T-helper 1 cell (primary cell): ENCODE measurements around the gene TDP1.
"Not testable (repeated sequence)": the region's sequence is repeated elsewhere in the genome, so short reads cannot be mapped to it uniquely, and the experiment has no call there.

Experiments used
- DNase-seq, 5 donors: peaks; one replicate each; pipeline ENCODE4 v3.0.0-alpha.2; 2012 to 2020

The TDP1 gene

DNA sequence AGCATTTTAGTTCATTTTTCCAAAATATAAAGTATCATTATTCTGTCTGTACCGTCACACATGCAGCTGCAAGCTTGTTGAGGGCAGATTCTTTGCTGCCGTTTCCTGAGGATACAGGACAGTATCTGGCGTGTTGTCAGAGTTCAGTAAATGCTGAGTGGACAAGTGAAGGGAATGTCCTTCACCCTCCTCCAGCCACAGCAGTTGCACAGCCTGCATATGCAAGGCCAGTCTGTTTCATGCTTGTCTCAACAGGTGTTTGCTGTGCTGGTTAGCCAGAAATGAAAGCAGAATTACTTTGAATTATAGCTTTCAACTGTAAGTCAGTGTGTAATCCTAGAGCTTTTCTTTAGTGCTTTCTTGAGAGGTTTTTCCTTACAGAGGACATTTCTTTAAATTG is 36.5 kb downstream of the TDP1 start:
- DNase-seq = no peak

DNA sequence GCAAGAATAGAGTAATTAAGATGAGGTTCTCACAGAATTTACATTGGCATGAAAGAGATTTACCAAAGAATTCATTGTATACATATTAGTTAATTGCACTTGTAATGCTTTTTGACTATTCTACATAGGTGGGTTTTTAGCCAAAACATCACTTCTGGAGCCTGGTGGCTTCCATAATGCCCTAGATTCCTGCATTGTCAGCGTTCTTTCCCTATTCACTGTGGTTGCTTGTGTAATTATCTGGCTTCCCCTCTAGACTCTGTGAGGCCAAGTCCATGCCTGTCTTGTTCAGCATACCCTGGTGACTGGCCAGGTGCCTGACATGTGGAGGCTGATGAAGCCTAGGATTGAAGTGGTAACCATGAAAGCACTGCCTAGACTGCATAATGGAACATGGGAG is 41.2 kb downstream of the TDP1 start:
- no peak for DNase-seq

DNA sequence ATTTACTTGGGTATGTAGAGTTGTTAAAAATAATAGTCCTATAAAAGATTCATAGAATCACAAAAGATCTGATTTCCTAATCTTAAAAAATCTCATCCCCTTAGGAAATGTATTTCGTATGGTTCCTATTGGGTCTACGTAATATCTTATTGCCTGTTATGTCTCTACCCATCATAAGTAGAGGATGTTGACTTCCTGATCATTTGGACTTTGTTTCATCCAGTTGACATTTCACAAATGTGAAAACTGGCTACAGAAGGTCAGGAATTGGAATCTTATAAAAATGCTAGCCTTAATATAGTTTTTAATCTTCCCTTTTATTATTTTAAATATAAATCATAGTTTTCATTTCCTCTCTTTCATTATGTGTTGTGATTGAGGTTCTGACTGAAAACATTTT is 45.2 kb downstream of the TDP1 start:
- no peak for DNase-seq

DNA sequence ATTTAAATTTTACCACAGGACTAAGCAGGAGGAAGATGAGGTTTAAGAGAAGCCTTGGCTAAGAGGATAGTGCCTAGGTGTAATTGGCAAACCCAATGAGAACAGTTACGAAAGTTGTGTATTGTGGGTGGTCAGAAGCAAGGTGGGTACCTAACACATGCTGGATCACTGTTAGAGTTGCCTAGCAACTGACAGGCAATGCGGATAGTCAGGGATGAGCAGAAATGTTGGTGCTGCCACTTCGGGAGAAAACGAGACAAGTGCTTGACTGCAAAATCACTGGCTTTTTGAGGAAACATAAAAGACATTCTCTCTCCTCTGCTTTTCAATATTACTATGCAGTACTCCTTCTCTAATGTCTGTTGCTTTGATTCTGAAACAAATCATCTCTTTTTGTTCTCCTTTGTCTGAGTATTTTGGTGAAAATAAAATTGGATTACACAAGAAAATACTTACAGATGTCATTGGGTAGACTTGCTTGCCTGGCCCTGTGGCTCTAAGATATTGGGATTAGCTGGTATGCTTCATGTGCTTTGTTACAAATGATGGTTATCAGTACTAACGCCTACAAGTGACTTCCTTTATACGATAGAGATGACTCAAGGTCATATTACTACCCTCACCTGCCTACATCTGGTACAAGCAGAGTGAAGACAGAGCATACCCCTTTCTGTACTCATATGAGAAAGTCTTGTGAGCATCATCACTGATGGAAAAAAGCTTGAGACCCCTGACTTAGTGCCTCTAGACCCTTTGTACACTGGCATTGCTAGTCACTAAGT is 48.0 kb downstream of the TDP1 start:
- DNase-seq = peak in 1 of 5 donors; percentile 25

DNA sequence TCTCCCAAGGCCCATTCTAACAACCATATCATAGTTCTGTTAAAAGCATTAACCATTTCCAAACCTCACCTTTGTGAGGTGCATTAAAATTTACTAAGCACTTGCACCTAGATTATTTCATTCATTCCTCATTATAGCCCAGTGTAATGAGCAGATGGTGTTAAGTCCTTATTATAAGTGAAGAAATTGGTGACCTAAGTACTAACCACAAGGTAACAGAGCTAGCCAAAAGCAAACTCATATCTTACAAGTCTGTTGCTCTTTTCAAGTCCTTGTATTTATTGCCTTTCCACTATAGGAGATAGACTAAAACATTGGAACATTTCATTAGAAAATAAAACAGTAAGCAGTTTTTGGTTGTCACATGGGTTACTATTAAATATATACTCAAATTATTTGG is 49.7 kb downstream of the TDP1 start:
- DNase-seq = no peak

DNA sequence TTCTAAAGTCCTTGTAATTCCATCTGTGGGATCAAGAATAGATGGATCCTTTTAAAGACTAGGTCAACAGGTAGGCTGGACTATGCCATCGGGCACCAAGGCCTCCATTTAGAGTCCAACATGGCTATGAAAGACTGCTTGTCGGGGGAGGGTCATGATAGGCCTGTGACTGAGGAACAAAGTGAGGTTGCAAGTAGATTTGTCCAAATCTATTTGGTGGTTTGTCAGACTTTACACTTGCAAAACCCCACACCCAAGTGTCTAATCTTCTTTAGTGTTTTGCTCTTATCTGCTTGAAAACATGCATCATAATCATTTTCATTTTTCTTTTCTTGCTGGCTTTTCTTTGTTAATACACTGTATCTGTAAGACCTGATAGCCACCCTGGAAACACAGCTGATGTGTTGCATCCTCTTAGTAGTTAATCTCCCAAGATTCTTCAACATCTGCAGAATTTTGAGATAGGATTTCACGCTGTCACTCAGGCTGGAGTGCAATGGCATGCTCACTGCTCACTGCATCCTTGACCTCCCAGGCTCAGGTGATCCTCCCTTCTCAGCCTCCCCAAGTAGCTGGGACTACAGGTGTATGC is 50.3 kb downstream of the TDP1 start:
- DNase-seq = no peak

- DNase-seq = no peak
These were observed 61.6 kb downstream of the TDP1 start for GRCh38 chr14:90017371-90017770.

GRCh38 chr14:90019824-90020523 is 64.2 kb downstream of the TDP1 start:
- no peak for DNase-seq

GRCh38 chr14:90023176-90023896 is 67.6 kb downstream of the TDP1 start:
- no peak for DNase-seq

- no peak for DNase-seq
These were observed 69.2 kb downstream of the TDP1 start for GRCh38 chr14:90024910-90025309.

DNA sequence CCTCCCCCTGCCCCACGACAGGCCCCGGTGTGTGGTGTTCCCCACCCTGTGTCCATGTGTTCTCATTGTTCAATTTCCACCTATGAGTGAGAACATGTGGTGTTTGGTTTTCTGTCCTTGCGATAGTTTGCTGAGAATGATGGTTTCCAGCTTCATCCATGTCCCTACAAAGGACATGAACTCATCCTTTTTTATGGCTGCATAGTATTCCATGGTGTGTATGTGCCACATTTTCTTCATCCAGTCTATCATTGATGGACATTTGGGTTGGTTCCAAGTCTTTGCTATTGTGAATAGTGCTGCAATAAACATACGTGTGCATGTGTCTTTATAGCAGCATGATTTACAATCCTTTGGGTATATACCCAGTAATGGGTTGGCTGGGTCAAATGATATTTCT is 70.9 kb downstream of the TDP1 start:
- not testable (repeated sequence) for DNase-seq

DNA sequence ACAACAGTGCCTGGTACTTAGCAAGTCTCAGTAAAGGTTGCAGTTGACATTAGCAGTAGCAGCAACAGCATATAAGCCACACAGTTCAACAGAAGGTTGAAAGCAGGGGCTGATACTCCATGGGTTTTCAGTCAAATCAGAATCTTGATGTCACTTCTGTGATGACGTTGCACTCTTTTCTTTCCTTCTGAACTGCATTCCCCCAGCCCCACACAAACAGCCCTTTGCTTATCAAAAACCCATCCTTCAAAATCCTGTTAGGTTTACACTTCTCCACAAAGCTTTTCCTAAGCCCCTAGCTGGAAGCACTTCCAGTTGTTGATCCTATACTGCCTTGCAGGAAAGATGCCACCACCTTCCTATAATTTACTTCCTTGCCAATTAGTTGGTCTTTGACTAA is 72.1 kb downstream of the TDP1 start:
- DNase-seq = no peak

GRCh38 chr14:90034156-90034555 is 78.4 kb downstream of the TDP1 start:
- DNase-seq = no peak

DNA sequence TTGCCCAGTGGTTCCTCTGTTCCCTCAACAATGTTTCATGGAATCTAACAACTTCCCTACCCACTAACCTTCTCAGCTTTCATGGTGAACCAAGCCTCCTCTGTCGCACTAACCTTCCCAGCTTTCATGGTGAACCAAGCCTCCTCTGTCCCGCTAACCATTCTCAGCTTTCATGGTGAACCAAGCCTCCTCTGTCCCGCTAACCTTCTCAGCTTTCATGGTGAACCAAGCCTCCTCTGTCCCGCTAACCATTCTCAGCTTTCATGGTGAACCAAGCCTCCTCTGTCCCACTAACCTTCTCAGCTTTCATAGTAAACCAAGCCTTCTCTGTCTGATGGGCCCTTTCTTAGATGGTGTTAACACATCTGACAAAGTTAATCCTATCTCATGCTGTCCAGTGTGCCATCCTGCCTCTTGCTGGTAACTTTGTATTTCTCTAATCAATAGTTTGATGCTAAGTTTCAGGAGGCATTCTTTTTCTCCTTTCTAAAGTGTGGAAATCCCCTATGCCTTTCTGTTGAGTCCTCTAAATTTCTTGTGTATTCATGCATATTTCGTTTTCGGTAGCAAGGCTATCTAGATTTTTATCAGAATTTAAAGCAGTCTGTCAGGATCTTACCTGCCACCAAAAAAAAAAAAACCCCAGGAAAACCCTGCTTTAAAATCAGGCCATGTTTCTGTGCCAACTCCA is 79.3 kb downstream of the TDP1 start:
- no peak for DNase-seq

GRCh38 chr14:90039253-90040010 is 83.7 kb downstream of the TDP1 start:
- DNase-seq = no peak

DNA sequence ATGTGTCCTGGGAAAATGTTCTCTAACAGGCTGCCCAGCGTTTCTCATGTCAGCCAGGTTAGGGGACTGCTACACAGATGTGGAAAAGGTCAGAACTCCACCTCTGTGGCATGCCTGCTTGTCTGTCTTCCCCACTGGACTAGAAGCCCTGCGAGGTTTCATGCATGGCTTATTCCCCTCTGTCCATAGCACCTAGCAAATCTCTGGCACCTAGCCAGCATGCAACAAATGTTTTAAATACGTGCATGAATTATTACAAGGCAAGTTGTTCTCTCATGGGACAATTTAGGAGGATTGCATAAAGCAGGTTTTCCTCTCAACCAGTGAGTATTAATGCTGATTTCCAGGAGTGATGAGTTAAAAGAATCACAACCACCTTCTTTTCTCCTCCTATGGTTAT is 84.7 kb downstream of the TDP1 start:
- no peak for DNase-seq

DNA sequence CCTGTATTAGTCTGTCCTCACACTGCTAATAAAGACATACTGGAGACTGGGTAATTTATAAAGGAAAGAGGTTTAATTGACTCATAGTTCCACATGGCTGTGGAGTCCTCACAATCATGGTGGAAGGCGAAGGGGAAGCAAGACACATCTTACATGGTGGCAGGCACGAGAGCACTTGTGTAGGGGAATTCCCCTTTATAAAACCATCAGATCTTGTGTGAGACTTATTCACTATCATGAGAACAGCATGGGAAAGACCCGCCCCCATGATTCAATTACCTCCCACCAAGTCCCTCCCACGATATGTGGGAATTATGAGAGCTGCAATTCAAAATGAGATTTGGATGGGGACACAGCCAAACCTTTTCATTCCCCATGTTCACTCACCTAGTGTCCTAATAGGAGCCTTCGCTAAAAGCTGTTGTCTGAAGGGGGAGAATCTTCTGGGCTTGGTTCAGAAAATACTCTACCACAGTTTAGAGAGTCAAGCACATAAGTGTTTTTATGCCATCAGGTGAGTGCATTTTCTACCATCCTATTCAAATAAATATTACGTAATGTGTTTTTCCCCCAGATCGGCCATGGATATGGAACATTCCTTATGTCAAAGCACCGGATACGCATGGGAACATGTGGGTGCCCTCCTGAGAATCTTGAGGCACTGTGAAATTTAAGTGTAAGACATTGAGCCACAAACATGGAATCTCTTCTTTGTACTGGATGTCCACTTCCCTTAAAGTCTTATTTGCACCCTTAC is 86.9 kb downstream of the TDP1 start:
- DNase-seq = no peak

GRCh38 chr14:90045616-90046015 is 89.9 kb downstream of the TDP1 start:
- DNase-seq = no peak

- DNase-seq = no peak
These were observed 93.7 kb downstream of the TDP1 start for GRCh38 chr14:90049390-90049789.

DNA sequence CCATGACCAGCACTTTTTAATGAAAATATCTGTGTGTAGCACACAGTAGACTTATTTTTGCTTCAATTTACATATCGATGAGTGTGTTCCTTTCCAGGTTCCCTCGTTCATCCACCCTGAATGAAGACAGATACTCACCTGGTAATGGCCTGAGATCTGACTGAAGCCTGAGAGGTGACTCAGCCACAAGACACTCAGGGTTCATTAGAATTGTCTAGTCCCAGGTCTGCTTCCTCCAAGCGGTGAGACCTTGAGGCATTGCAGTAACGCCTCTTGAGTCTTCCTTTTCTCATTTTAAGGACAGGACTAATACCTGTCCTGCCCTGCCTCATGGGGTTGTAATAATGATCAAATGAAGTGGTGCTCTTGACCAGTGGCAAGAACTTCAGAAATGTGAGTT is 94.5 kb downstream of the TDP1 start:
- no peak for DNase-seq

DNA sequence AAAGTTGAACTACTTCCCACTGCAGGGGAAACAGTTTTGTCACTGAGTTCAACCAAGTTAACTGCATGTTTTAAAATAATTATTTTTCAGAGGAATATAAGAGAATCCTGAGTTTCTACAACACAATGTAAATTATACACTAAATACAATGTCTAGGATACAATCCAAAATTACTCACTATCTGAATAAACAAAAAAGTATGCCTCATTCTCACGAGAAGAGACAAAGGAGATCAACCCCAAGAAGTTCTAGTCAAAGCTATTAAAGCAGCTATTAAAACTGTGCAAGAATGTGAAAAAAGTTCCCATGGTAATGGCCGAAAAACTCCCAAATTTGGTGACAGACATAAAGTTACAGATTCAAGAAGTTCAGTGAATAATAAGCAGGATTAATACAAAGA is 97.3 kb downstream of the TDP1 start:
- no peak for DNase-seq
